SW 1271 (cell line): ENCODE results near the gene PARVG.

Source experiments
- DNase-seq, 2 experiments: peaks; one replicate each; lab custom pipeline; 2025; lab: John Stamatoyannopoulos, UW

PARVG gene

DNA sequence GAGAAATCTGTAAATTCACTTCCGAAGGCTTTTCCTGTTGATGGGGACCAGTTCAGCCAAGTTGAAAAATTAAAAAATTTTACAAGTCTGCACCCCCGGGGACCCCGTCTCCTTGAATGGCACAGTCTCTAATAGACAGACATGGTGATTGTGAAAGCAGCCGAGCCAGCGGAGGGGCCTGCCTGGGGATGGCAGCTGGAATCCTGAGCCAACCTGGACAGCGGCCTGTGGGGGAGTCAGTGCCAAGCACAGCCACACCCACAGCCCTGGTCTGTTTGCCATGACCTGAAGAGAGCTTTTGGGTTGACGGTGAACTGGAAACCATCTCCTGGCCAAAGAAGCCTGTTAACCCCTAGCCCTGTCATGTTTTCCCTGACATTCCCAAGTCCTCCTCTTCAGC lies 64.7 kb downstream of the PARVG start:
- DNase-seq = no peak

DNA sequence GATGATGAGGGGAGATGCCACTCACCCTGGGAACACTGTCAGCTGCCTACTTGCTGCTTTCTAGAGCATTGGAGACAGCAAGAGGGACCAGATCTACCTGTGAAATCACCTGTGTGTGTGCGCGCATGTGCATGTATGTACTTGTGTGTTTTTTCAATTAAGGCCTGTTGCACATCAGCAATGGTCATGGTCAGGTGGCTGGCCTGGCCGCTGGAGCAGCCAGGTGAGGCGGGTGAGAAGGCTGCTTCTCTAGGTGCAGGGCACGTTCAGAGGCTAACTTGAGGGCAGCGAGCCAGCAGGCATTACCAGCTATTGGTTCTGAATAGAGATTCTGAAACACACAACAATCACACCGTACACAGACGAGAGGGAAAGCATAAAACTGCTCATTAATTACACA lies 65.1 kb downstream of the PARVG start:
- no peak for DNase-seq

DNA sequence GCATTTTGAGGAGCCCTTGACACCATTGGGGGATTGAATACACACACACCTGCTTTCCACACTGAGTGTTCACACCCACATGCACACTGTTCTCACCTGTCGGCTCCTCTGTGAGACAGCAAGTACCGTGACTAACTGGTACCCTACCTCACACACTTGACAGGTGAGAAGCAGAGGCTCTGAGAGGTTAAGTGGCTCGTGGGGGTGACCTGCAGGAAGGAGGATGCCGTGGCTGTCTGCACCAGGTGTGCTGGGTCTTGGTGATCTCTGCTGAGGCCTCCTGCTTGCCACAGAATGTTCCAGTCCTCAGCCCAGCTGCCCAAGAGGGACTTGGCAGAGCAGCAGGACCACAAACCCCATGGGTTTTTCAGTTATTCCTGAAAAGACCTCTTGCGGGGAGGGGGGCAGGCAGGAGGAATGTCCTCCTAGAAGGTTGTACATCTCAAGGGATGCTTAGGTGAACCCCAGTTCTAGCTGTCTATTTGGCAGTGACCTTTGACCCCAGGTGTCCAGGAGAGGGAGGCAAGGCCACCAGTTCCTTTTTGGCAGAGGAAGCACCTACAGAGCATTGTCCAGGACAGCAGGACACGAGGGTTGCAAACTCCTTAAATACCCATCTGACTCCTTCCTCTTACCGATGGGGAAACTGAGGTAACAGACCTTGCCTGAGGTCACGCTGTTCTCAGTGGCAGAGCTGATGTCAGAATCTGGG lies 66.0 kb downstream of the PARVG start:
- no peak for DNase-seq

DNA sequence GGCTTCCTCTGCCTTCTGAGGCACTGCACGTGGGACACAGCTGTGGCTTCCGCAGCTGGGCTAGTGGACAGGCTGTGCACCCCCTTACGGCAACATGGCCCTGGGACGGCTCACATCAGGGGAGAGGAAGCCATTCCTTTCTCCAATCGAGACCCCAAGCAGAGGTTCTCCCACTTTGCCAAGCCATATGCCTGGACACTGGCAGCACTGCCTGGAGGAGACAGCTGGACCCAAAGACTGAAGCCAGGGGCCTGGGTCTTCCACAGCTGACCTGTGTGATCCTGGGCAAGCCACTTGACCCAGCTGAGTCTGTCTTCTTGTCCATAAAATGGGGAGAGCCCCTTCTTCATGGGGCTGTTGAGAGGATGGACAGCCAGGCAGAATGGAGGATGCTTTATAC lies 66.6 kb downstream of the PARVG start:
- no peak for DNase-seq

DNA sequence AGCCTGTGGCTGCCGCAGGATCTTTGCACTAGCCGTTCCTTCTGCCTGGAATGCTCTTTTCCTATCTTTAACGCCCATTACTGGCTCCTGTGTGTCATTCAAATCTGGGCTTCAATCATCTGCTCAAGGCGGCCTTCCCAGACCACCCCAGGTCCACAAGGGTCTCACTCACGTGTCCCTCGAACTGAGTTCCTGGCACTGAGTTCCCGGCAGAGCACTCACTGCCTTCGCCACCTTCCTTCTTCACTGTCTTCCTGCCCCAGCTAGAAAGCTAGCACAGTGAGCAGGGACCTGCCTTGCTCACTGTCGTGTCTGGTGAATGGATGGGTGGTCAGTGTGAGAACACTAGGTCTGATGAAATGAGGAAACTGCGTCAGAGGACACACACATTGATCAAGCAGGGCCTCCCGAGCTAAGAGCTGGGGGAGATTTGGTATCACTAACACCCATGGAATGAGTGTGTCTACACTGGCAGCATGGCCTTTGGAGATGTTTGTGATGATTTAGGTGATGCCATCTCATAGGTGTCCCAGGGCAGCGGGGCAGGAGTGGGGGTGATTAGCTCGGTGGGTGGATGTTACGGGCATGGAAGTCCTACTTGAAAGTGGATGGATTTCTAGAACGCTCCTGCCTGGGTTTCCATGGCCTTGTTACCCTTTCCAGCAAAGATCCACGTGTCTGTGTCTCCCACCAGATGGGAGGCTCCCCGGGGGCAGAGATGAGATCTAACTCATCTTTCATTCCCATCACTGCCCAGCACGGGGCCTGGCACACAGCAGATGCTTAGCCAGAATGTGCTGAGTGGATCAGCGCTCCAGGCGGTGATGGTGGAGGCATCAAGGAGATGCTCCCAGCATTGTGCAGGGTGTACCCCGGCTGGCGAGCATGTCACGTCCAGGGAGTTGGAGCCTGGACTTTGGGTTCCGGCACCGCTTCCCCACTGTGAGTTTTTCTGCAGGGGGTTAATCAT lies 67.5 kb downstream of the PARVG start:
- no peak for DNase-seq

DNA sequence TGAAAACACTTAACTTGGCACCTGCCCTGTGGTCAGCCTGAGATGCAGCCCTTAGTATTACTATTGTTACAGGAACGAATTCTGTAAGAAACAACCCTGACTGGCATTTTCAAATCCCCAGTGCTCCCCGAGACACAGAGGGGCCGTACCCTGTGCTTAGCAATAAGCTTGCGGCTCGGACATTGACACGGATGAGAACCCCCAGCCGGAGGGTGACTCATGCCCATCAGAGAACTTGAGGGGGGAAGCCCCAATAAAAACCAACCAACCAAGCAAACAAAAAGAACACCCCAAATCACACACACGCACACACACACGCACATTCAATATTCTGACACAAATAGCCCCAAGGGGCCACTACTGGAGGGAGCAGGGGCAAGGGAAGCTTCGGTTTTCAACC lies 68.2 kb downstream of the PARVG start:
- DNase-seq = no peak

DNA sequence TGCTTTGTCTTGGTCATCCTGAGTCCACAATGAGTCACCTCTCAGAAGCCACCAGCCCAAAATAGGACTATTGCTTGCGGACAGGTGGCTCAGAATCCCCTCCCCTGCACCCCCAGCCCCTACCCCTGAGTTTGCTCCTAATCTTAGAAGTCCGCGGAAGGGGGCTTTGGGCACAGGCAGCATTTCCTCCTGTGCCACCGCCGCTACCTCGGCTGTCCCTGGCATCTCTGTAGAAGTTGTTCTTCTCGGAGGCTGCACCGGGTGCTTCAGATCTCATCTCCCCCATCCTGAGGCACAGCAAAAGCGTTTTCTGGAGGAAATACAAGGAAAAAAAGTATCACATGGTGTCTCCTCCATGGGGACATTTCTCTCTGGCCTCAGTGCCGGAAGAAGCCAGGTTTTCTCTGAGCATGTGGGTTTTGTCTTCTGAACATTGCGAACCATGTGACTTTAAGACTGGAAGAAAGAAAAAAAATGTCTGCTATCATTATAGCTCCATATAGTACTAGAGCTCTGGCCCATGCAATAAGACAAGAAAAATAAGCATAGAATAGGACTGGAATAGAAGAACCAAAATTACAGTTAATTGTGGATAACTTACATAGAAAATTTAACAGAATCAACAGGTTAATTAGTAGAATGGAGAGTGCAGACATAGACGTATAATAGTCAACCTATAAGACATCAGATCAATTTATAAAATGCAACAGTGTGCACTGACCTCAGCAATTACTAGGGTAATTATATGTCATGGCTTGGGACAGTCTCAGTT lies 68.8 kb downstream of the PARVG start:
- no peak for DNase-seq

DNA sequence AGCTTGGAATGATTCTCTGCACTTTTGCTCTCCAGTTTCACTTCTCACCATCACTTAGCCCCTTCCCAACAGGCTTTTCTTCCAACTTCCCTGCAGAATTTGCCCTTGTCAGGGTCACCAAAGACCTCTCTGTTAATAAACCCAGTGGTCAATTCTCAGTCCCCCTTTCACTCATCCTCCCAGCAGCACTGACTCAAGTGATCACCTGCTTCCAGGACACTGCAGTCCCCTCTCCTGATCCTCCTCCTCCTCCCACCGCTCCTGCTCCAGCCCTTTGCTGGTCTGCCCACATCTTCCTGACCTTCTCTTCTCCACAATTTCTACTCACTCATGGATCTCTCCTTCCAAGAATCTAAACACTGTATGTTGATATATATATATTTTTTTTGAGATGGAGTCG lies 74.1 kb downstream of the PARVG start:
- no peak for DNase-seq

DNA sequence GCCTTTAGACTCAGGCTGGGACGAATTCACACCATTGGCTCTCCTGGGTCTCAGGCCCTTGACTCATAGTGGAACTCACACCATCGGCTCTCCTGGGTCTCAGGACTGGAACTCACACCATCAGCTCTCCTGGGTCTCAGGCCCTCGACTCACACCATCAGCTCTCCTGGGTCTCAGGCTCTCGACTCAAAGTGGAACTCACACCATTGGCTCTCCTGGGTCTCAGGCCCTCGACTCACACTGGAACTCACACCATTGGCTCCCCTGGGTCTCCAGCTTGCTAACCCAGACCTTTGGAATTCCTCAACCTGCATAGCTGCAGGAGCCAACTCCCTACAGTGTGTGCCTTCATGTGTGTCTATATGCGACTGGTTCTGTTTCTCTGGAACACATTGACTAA lies 75.4 kb downstream of the PARVG start:
- no peak for DNase-seq

DNA sequence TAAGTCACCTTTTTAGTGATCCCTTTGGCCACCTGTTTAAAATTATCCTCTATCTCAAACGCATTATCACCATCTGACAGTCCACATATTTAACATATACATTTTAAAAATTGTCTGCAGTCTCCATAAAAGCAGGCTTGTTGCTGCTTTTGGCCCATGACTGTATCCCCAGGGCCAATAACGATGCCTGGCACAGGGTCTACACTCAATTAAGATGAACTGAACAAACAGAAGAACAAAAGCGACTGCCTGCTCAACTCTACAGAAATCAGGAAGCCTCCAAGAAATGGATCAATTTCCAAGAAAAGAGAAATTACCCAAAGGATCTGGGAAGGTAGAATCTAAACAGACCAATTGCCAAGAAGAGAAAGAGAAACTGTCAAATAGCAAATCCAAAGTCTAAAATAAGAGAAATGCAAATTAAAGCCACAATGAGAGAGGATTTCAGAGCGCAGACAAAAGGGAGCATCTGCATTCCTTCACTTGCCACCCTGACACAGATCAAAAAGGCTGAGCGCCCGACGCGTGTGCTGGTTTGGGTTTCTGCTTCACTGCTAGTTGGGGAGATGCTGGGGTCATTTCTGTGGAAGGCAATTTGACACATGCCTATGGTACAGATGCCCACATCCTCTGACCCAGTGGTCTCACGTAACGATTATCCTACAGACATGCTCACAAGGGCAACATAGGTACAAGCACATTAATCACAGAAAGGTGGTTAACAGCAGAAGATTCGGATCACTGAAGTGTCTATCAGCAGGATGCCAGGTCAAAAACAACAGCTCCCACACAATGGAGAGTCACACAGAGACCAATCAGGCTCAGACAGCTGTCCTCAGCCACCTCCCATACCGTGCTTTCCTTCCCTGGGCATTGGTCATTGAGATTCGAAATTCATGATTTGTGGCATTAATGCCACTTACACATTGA lies 76.1 kb downstream of the PARVG start:
- DNase-seq = no peak
